ENCODE measurements around the gene ADTRP.

The ADTRP gene

DNA sequence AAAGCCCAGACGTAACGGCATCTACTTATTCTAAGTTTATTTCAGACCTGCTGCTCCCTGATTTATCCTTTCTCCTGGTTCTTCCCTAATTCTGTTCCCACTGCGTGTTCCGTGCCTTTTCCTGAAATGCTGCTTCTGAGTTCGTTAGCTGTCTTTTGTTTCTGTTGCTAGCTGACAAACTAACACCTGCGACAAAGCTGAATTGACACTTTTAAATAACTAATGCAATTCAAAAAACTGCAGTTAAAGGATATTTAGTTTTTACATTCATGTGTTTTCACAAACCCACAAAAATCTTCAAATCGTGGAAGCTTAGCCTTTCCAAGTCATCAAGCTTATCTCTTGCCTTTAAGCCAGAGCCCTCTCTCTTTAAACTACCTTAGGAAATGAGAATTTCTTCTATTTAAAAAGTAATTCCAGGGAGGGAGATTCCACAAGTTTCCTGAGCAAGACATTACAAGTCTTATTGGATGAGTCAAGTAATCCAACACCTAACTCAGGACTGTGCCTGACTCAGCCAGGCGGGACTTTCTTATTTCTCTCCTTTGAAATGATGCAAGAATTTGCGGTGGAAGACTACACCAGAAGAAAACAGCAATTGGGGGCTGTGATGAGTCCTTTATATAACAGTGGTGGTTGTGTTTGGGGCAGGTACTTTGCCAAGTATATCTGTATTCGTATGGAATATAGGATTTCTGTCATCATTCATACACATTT lies 6.3 kb downstream of the ADTRP start:
- DNase-seq = no peak

DNA sequence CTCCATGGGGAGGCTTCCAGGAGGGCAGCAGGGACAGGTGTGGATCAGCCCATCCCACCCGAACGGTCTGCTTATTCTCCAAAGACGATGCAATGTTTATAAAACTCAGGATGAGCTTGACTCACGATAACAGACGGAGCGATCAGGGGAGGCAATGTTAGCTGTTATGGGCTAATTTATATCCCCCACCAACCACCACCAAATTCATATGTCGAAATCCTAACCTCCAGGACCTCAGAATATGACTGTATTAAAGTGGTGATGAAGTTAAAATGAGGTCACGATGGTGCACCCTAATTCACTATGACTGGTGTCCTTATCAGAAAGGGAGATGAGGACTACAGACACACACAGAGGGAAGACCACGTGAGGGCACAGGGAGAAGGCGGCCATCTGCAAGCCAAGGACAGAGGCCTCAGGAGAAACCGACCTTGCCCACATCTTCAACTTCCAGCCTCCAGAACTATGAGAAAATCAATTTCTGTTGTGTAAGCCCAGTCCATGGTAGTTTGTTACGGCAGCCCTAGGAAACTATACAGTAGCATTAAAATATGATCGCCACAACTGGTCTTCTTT lies 7.0 kb downstream of the ADTRP start:
- no peak for DNase-seq

DNA sequence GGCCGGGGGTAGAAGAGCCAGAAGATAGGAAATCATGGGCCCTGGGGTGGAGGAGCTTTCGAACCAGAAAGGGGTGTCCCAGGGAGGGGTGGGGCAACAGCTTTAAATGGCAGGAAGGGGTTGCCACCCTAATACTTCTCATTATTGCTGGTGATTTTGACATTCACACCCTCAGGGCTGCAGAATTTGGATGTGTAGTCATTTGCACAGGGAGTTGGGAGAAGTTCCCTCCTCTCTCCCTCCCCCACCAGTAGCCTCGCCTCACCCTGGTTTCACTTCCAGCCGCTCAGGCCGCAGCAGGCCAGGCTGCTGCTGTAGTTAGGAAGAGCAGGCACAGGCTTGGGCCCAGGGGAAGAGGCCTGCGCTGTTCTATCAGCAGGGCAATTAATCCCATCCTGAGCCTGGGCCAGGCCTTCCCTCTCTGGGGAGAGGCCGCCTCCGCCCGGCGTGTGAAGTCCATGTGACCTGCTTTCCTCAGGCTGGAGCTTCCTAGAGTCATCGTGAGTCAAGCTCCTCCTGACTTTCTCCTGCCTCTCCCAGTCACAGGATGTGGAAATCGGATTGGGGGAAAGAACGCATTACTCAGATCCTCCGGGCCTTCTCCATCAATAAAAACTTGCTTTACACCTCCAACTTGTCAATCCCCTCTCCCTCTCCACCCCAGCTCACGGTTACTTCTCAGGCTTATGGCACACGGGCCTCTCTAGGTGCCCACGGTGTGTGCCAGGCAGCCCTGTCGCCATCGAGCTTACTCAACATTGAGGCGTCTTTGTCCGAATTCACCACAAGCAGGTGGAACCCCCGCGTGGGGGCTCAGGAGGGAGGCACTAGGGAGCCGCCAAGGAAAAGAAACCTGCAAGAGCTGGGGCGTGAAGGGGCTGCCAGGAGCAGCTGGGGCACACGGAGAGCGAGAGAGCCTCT lies 7.8 kb downstream of the ADTRP start:
- DNase-seq = peak in 1 of 2 donors; percentile 11

DNA sequence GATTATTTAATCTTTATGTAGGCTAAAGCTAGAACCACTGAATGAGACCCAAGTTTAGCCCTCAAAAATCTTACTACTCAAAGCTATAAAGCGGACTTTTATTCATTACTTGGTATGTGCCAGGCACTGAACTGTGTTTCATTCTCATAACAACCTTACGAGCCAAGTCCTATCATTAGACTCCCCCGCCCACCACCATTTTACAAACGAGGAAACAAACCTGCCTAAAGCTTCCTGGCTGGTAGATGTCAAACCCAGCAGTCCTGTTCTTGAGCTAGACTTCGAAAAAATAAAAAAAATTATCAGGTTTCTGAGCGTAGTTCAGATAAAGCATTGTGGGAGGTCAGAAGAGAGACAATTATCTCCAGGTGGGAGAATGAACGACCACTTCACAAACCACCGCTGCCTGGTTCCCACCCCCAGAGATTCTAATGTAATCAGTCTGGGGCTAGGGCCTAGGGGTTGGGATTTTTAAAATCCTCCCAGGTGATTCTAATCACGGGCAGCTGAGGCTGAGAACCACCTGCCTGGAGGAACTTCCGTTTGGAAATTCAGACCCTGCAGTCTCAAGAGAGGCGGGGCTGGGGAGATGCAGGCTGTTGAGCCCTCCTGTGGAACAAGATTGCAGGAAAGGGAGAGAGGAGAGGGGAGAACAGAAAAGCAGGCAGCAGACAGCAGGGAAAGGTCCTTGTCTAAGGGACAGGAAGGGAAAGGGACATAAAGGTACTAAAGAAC lies 8.6 kb downstream of the ADTRP start:
- DNase-seq = no peak

DNA sequence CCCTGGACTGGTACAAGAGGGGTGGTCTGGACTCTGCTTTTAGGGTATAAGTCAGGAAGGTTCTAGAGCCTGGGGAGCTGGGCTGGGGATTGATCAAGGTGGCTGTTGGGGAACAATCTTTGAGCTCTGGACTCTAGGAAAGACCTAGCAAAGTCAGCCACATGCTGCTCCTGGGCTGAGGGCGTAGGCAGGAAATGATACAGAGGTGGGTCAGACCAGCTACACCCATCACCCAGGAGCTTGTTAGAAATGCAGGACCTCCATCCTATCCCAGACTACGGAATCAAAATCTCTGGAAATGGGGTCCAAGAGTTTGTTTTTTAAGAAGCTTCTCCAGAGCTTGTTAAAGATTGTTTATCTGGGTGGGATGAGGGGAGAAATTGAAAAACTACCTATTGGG lies 9.4 kb downstream of the ADTRP start:
- DNase-seq = no peak

DNA sequence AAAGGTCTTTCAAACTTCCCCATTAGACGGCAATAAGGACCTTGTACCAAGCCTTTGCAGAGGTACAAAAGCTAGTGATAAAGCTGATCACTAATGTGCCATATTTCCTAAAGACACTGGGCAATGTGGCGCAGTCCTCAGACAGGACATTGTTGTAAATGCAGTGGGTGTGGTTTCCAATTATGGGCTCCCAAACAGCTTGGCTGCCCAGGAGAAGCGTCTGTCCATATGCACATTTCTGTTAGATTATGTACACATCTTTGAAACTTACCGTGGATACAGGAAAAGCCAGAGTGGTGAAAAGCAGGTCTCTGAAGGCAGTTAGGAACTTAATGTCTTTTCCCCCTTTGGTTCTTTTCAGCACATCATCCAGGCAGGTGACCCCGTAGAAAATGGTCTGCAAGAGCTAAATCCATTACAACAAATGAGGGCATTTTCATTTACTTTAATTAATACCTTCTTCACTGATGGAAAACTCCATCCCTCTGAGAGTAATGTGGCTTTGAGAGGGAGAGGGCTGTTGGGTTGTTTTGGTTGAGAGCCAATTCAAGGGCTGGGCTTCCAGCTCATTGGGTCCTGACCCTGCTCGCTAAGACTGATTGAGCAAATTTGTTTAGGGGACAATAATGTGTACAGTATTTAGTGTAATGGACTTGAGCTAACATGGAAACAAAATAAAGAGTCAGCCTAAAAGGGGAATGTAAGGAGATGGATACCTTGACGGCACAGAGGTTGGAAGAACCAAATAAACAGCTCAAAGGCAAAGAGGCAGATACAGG lies 10.4 kb downstream of the ADTRP start:
- DNase-seq = no peak

DNA sequence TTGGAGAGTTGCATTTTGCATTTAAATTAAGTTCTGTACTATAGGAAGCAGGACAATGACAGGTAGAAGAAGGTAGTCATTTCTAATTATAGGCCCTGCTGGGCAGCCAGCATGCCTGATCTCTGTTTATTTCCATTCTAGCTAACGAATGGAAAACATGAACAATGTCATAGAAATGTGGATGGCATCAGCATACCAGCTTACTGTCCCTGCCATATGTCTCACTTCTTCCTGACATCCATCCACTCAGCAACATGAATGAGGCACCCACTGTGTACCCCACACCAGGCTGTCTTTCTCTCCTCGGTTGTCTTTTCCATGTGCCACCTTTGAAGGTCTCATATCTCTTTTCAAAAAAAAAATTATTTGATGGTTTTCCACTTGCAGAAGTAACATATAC lies 11.1 kb downstream of the ADTRP start:
- no peak for DNase-seq

DNA sequence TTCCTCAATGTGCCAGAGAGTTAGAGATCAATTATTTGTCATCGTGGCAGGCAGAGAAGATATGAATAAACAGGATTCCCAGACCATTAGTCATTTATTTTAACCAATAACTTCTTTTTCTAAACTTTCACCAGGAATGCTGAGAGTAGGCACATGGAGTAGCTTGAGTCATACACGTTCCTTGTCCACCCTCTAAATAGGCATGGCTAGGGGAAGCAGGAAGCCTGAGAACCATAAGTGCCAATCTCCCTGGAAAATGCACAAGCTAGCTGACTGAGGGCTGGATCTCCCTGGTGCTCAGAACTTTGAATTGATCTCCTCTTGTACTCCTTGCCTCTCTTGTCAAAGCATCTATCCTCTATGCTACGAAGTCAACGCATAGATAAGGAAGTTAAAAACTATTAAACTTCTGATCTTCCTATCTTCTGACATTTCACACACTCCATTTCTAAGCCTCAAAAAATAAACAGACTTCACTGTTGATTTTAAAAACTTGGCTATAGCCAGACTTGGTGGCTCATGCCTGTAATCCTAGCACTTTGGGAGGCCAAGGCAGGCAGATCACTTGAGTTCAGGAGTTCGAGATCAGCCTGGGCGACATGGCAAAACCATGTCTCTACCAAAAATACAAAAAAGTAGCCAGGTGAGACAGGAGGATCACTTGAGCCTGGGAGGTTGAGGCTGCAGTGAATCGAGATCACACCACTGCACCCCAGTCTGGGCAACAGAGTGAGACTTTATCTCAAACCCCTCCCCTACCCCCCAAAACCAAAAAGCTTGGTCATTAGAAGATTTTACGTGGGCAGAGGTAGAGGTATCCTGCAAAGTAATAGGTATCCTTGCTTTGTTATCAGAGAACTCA lies 11.8 kb downstream of the ADTRP start:
- DNase-seq = no peak

DNA sequence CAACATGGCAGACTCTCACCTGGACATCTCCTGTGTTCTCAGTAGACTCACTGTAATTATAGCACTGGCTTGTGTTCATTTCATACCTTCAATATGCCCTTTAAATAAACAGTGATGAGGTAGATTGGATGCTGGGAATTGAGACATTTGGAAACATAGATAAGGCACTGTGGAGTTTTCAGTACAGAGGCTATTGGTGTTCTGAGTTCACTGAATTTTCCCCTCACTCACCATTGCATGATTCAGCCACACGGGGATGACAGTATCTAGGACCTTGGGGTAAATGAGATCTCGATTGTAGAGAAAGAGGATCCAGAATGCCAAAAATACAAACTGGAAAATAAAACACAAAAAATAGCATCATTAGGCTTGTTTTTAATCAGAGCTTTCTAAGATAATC lies 12.6 kb downstream of the ADTRP start:
- DNase-seq = no peak

DNA sequence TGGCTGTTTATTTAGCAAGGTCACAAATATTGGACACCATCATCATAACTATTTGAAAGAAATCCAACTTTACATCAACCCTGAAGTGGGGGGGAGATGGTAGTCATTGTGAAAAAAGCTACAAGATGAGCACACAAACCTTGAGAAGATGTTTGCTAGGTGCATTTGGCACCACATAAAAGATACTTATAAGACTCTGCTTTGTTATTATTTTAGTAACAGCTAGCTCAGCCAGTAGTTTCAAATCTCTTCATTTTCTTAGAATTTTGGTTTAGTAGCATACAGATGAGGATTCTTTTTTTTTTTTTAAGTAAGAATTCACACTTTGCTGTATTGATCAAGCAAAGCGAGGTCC lies 14.4 kb downstream of the ADTRP start:
- no peak for DNase-seq

DNA sequence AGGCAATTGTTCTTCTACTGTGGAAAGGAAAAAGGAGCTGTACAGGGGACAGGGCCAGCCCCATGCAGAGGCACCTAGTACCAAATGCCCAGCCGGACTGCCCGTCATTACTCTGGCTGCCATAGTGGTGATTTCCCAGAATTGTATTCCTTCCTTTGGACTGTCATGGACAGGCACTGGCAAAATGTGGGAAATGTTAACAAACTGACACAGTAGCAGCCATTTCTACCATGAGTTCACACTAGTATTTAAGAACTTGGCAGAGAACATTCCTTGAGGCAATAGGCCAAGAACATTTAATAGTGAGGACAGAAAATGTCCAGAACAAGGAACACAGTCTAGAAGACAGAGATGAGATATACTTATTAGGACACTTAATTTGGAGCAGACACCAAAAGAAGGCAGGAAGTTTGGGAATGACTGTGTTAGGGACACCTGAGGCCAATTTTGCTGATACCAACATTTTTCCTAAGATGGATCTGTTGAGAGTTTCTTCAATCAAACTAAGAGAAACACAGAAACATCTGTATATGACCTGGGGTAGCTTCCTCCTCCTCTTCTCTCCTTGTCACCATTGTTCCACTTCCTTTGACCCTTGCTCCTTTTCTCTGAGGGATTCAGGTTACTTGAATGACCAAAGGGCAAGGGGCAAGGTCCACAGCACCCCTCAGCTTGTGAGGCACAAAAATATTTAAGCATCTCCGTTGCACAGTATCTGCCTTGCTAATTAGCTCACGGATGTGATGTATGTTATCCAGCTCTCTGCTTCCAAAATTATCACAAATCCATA lies 14.9 kb downstream of the ADTRP start:
- DNase-seq = no peak

DNA sequence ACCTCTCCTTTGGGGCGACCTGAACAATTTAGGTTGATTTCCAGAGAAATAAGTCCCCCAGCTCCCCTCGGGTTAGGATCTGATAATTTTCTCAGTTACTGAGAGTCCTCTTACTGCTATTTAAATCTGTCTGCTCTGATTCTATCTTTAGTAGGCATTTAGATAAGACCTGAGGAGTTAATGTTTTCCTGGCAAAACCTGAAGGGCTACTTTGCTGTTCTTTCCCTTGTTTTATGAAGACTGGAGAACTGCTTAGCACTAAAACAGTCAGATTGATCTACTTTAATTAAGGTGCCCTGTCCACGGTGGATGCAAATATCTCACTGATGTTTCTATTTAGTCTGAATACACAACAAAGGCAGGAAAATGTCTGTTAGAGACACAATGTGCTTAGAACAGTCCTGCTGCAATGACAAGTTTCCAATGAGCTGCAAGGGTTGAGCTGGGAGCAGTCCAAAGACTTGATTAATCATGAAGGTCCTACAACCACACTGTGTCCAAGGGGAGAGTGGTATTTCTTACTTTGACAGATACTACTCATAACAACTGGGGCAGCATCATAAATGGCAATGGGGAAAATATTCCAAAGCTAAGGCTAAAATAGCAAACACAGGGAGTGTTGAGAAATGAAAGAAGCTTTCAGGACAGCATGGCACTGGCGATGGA lies 15.7 kb downstream of the ADTRP start:
- DNase-seq = no peak

DNA sequence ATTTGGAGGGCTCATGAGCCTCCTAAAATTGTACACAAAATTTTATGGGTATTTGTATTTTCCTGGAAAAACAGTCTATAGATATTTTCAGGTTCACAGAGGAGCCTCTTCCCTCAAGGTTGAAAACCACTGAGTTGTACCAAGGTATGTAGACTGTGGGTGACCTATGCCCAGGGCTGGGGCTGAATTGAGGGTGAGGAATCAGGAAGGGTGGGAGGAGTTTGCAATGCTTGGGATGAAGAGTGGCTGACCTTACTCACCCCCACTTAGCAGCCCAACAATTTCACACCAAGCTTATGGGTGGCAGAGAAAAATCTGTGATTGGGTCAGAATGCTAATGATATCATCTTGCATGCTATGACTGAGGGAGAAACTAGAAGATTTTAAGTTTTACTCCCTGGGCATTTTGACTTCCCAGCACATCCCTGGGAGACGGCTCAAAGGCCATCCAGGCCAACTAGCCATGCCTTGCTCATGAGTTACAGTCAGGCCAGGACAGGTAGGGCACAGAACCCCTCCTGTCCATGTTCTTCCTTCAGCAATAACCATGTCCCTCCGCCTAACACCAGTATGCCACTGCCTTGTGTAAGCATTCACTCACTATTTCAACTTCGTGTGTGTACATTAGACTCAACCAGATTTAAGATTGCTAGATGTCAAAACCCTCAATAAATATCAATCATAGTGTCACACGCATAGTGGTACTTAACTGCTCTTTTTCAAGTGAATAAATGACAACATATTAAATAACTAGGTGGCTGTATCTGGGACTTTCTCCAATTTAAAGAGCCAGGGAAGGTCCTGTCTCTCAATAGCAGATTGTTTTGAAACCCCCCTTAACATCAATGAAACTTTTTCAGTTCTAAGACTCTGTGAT lies 16.6 kb downstream of the ADTRP start:
- DNase-seq = no peak

DNA sequence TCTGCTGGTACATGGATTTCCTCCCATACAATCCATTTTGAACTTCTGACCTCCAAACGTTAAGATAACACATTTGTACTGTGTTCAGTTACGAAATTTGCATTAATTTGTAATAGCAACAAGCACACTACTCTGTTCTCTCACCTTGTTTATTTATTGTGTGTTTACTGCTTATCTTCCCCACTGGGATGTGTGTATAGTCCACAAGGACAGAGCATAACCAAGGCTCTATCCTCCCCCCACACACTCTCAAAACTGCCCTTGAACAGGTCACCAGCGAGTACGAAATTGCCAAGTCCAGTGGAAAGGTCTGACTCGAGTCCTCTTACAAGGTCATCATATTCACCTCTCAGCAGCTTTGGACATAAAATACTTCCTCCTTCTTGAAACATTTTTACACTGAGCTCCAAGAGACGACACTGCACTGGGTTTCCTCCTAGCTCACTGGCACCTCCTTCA lies 18.6 kb downstream of the ADTRP start:
- no peak for DNase-seq

DNA sequence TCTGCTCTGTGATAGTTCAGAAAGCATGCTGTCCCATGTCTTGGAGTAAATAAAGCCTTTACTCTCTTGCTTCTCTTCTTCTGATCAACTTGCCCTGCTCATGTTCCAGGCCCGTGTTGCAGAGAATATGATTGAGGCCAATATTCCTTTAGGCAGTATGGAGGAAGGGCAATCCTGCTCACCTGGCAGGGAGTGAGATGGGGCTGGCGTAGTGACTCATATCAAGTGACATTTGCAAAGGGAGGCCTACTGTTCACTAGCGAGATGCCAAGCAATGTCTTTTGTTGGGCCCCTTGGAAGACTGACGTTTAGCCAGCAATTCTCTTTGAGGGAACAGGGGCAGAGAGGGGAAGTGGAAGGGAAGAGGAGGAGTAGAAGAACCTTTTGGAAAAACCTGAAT lies 19.7 kb downstream of the ADTRP start:
- no peak for DNase-seq

DNA sequence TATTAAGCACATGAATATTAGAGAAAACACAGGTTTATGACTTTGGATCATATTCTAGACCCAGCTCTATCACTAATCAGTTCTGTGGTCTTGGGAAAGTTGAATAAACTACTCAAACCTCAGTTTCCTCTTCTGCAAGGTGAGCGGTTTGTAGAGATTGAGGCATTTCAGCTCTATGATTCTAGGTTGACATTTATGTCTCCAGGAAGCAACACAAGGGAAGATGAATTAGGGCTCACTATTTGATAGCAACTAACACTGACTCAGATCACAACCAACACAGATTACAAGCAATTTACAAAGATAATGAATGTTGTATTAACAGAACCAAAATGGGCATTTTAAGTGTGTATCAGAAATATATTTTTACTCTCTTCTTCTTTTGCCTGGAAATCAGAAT lies 21.9 kb downstream of the ADTRP start:
- DNase-seq = no peak

DNA sequence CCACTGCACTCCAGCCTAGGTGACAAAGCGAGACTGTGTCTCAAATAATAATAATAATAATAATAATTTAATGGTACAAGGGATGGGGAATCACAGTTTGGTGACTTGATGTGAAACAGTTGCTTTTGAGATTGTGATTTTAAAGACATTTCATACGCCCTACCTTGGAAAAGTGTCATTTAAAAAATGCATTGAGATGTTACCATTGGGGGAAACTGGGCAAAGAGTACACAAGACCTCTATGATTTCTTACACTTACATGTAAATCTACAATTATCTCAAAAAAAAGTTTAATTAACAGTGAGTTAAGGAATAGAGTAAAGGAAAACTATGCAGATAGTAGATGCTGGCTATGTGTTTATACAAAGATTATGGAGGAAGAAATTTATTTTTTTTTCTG lies 22.3 kb downstream of the ADTRP start:
- DNase-seq = no peak

DNA sequence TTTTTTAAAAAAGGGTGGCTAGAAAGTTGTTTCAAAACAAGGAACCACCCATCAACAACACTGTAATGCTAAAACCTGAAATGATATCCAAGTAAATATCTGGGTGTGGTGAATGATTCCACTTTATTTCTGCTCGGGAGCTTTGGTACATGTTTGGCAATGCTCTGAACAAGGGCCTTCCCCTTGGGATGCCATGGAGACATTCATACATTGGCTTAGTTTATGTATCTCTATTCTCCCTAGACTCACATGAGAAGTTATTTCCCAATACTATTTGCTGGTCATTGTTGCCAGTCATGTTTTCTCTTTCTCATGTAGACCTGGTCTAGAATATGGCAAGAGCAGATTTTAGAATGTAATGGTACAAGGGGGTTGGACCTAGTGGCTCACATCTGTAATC lies 22.9 kb downstream of the ADTRP start:
- no peak for DNase-seq

Data from hippocampal formation (tissue), 2 donors.